ENCODE measurements around the gene TSC22D4. TPM values are rescaled to one million over a fixed set of nuclear protein-coding genes. Genes with fewer than 3 reads are reported as not detected.

TSC22D4 gene
- polyA plus RNA-seq, 1 of the 3 experiments (the other 2 are of a cell fraction) = 32.7 TPM

DNA sequence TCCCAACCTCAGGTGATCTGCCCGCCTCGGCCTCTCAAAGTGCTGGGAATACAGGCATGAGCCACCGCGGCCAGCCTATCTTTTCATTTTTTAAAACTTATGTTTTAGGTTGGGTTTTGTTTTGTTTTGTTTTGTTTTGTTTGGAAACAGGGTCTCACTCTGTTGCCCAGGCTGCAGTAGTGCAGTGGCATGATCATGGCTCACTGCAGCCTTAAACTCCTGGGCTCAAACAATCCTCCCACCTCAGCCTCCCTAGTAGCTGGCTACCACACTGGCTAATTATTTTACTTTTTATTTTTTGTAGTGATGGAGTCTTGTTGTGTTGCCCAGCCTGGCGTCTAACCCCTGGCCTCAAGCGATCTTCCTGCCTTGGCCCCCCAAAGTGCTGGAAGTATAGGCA is 40.6 kb upstream of the TSC22D4 start:
- Histone ChIP-seq H3K4me2 (no peak overlapping the region), H3K79me2 (ENCODE audit: insufficient read depth) (no peaks in the 10 kb centered on the region), H3K4me3 (ENCODE audit: low read depth in 2 of 2, low read length in 1 of 2) (no peak overlapping the region), H3K27me3 (ENCODE audit: insufficient read depth) (no peaks in the 10 kb centered on the region), H3F3A (replicated peaks; ENCODE audit: insufficient read depth) (peaks cover 6% of the 10 kb centered on the region), H3K9me3 (no peaks in the 10 kb centered on the region), H3K36me3 (replicated peaks in 1 of 2; ENCODE audit: control insufficient read depth in 1 of 2, insufficient read depth in 2 of 2, low read length in 1 of 2) (no peaks in the 10 kb centered on the region), H3K27ac (ENCODE audit: low read depth in 2 of 2, low read length in 1 of 2) (no peak overlapping the region), H2AFZ (ENCODE audit: low read depth) (no peak overlapping the region), H3K4me1 (ENCODE audit: control insufficient read depth in 1 of 2, insufficient read depth in 2 of 2, low read depth in 1 of 2, low read length in 1 of 2) (peaks cover 12 to 16% of the 10 kb centered on the region in 2 experiments; a peak in 3 of 4 replicates), H3K9me2 (no peaks in the 10 kb centered on the region), H3K9ac (no peak overlapping the region), H4K20me1 (ENCODE audit: insufficient read depth) (no peaks in the 10 kb centered on the region)
- ChIA-PET POLR2A (no interaction called here), CTCF (interaction anchor here (0.6 to 1.2 kb wide), 2 partner anchors 30 to 44 kb away, joined by 3 to 4 read pairs; no protein-coding TSS in a partner anchor)
- 86% methylated on average over 6 of the region's 6 CpGs for WGBS (ENCODE audit: low lambda C conversion rate)
- DNase-seq = no peak
- no peak for TF ChIP-seq NRF1 (IDR thresholded peaks at IDR 0.05; ENCODE audit: low read depth, low read length)
- TF ChIP-seq GABPA (IDR thresholded peaks at IDR 0.05; ENCODE audit: low read depth) = no peak
- TF ChIP-seq JUND (IDR thresholded peaks at IDR 0.05) = no peak
- TF ChIP-seq, protein P1, sequence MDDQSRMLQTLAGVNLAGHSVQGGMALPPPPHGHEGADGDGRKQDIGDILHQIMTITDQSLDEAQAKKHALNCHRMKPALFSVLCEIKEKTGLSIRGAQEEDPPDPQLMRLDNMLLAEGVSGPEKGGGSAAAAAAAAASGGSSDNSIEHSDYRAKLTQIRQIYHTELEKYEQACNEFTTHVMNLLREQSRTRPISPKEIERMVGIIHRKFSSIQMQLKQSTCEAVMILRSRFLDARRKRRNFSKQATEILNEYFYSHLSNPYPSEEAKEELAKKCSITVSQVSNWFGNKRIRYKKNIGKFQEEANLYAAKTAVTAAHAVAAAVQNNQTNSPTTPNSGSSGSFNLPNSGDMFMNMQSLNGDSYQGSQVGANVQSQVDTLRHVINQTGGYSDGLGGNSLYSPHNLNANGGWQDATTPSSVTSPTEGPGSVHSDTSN (IDR thresholded peaks at IDR 0.05) = no peak
- no peak for TF ChIP-seq CHD2 (IDR thresholded peaks at IDR 0.05; ENCODE audit: low read length, partially characterized antibody)
- TF ChIP-seq RCOR1 (IDR thresholded peaks at IDR 0.05; ENCODE audit: low read length) = no peak
- TF ChIP-seq, protein P2, sequence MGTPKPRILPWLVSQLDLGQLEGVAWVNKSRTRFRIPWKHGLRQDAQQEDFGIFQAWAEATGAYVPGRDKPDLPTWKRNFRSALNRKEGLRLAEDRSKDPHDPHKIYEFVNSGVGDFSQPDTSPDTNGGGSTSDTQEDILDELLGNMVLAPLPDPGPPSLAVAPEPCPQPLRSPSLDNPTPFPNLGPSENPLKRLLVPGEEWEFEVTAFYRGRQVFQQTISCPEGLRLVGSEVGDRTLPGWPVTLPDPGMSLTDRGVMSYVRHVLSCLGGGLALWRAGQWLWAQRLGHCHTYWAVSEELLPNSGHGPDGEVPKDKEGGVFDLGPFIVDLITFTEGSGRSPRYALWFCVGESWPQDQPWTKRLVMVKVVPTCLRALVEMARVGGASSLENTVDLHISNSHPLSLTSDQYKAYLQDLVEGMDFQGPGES (IDR thresholded peaks at IDR 0.05; ENCODE audit: low read depth, low read length) = no peak
- no peak for TF ChIP-seq FOXM1 (IDR thresholded peaks at IDR 0.05; ENCODE audit: low read depth)
- no peak for TF ChIP-seq TCF12 (IDR thresholded peaks at IDR 0.05)
- no peak for TF ChIP-seq FOSL2 (IDR thresholded peaks at IDR 0.05; ENCODE audit: borderline replicate concordance, low read depth)
- TF ChIP-seq GATA2 (CRISPR knock-in tag; IDR thresholded peaks at IDR 0.05) = no peak
- no peak for TF ChIP-seq SMC3 (IDR thresholded peaks at IDR 0.05; ENCODE audit: low read depth, low read length)
- no peak for TF ChIP-seq EP300 (IDR thresholded peaks at IDR 0.05; ENCODE audit: borderline replicate concordance in 1 of 2, low read depth in 1 of 2, low read length in 1 of 2)
- TF ChIP-seq, protein P3, sequence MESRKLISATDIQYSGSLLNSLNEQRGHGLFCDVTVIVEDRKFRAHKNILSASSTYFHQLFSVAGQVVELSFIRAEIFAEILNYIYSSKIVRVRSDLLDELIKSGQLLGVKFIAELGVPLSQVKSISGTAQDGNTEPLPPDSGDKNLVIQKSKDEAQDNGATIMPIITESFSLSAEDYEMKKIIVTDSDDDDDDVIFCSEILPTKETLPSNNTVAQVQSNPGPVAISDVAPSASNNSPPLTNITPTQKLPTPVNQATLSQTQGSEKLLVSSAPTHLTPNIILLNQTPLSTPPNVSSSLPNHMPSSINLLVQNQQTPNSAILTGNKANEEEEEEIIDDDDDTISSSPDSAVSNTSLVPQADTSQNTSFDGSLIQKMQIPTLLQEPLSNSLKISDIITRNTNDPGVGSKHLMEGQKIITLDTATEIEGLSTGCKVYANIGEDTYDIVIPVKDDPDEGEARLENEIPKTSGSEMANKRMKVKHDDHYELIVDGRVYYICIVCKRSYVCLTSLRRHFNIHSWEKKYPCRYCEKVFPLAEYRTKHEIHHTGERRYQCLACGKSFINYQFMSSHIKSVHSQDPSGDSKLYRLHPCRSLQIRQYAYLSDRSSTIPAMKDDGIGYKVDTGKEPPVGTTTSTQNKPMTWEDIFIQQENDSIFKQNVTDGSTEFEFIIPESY (IDR thresholded peaks at IDR 0.05; ENCODE audit: borderline replicate concordance, low read depth) = no peak
- no peak for TF ChIP-seq MEF2A (IDR thresholded peaks at IDR 0.05; ENCODE audit: borderline replicate concordance, low read depth)

DNA sequence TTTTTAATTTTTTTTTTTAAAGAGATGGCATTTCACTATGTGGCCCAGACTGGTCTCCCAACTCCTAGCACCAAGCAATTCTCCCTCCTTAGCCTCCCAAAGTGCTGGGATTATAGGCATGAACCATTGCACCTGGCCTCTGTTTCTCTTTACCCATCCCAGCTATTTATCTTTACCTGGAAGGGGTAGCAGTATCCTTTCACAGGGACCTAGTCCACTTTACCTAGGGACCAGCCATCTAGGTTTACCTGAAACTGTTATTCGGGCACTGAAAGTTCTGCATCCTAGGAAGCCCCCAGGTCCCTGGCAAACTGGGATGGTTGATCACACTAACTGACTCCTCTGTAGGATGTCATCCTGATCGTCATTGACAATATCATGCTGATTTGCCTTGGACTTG is 38.3 kb upstream of the TSC22D4 start:
- H4K20me1 ChIP-seq (ENCODE audit: insufficient read depth) = no peaks in the 10 kb centered on the region
- H3F3A ChIP-seq (replicated peaks; ENCODE audit: insufficient read depth) = peaks cover 6% of the 10 kb centered on the region
- H3K9ac ChIP-seq = no peak overlapping the region
- ChIA-PET CTCF (interaction anchor here (0.7 to 2.9 kb wide), 4 partner anchors 34 to 68 kb away, joined by 3 to 17 read pairs (median 3); partner anchors contain the start of gene NYAP1), POLR2A (no interaction called here)
- H3K27ac ChIP-seq (ENCODE audit: low read depth in 2 of 2, low read length in 1 of 2) = no peak overlapping the region
- H3K36me3 ChIP-seq (replicated peaks in 1 of 2; ENCODE audit: control insufficient read depth in 1 of 2, insufficient read depth in 2 of 2, low read length in 1 of 2) = no peaks in the 10 kb centered on the region
- H3K9me3 ChIP-seq = no peaks in the 10 kb centered on the region
- H3K4me2 ChIP-seq = no peak overlapping the region
- DNase-seq = no peak
- peaks cover 12 to 18% of the 10 kb centered on the region in 2 experiments; a peak in 3 of 4 replicates for H3K4me1 ChIP-seq (ENCODE audit: control insufficient read depth in 1 of 2, insufficient read depth in 2 of 2, low read depth in 1 of 2, low read length in 1 of 2)
- H3K79me2 ChIP-seq (ENCODE audit: insufficient read depth) = no peaks in the 10 kb centered on the region
- 92% methylated on average over 2 of the region's 2 CpGs for WGBS (ENCODE audit: low lambda C conversion rate)
- no peaks in the 10 kb centered on the region for H3K27me3 ChIP-seq (ENCODE audit: insufficient read depth)
- no peaks in the 10 kb centered on the region for H3K9me2 ChIP-seq
- no peak overlapping the region for H3K4me3 ChIP-seq (ENCODE audit: low read depth in 2 of 2, low read length in 1 of 2)
- TF ChIP-seq YY1 (IDR thresholded peaks at IDR 0.05; ENCODE audit: low read depth) = no peak
- no peak for TF ChIP-seq JUND (IDR thresholded peaks at IDR 0.05)
- no peak for TF ChIP-seq RFX5 (IDR thresholded peaks at IDR 0.05; ENCODE audit: low read length)
- TF ChIP-seq RAD21 (IDR thresholded peaks at IDR 0.05; ENCODE audit: low read length) = no peak
- no peak for TF ChIP-seq EZH2phosphoT487 (IDR thresholded peaks at IDR 0.05; ENCODE audit: borderline replicate concordance, low read depth)
- no peak for TF ChIP-seq NRF1 (IDR thresholded peaks at IDR 0.05; ENCODE audit: low read depth, low read length)
- TF ChIP-seq, protein P2 (IDR thresholded peaks at IDR 0.05; ENCODE audit: low read depth, low read length) = no peak
- TF ChIP-seq FOXJ3 (CRISPR knock-in tag; IDR thresholded peaks at IDR 0.05) = no peak
- TF ChIP-seq, protein P1 (IDR thresholded peaks at IDR 0.05) = no peak
- no peak for TF ChIP-seq TEAD4 (IDR thresholded peaks at IDR 0.05; ENCODE audit: borderline replicate concordance, insufficient read depth)
- no peak for TF ChIP-seq GABPA (IDR thresholded peaks at IDR 0.05; ENCODE audit: low read depth)
- no peak for TF ChIP-seq SIN3A (IDR thresholded peaks at IDR 0.05; ENCODE audit: borderline replicate concordance, low read depth, low read length)
- no peak overlapping the region for H2AFZ ChIP-seq (ENCODE audit: low read depth)
